ENCODE results near the gene FADS6. TPM values are rescaled to one million over a fixed set of nuclear protein-coding genes. Genes with fewer than 3 reads are reported as not detected.
"Not testable (repeated sequence)": the region's sequence is repeated elsewhere in the genome, so short reads cannot be mapped to it uniquely, and the experiment has no call there.

The FADS6 gene
- total and polyA plus RNA-seq, 9 donors = 0.12 to 0.42 TPM; not detected in 7

GRCh38 chr17:74907012-74907411, 13.6 kb upstream of the FADS6 start:
- H3K27ac ChIP-seq = no peak overlapping the region
- 93 to 96% (median 95%) methylated on average over 22 to 34 of the region's 34 CpGs for WGBS, 3 donors
- no peak for DNase-seq
- intact Hi-C loops (cut with DNase I) = no loop called here
- H3K4me1 ChIP-seq (ENCODE audit: insufficient read depth) = no peaks in the 10 kb centered on the region
- H3K27me3 ChIP-seq = no peaks in the 10 kb centered on the region
- H3K4me3 ChIP-seq = no peak overlapping the region
- H3K36me3 ChIP-seq = no peaks in the 10 kb centered on the region
- no peaks in the 10 kb centered on the region for H3K9me3 ChIP-seq
- TF ChIP-seq CTCF (IDR thresholded peaks at IDR 0.05) (no peak), EP300 (IDR thresholded peaks at IDR 0.05) (no peak), POLR2A (IDR thresholded peaks at IDR 0.05) (no peak)

- 56 to 61% (median 58%) methylated on average over 6 of the region's 6 CpGs for WGBS, 3 donors
- H3K36me3 ChIP-seq; H3K4me3 ChIP-seq; H3K27ac ChIP-seq; H3K27me3 ChIP-seq; H3K9me3 ChIP-seq; H3K4me1 ChIP-seq (ENCODE audit: insufficient read depth); DNase-seq; intact Hi-C loops (cut with DNase I): not testable (repeated sequence)
These were observed 12.9 kb upstream of the FADS6 start for GRCh38 chr17:74906214-74906793.

- no peak for DNase-seq
- intact Hi-C loops (cut with DNase I) = no loop called here
These were observed 11.4 kb upstream of the FADS6 start for GRCh38 chr17:74904687-74905409.

GRCh38 chr17:74903671-74904070, 10.2 kb upstream of the FADS6 start:
- TF ChIP-seq CTCF (IDR thresholded peaks at IDR 0.05) = no peak
- no peak for TF ChIP-seq EP300 (IDR thresholded peaks at IDR 0.05)
- TF ChIP-seq POLR2A (IDR thresholded peaks at IDR 0.05) = no peak
- H3K27me3 ChIP-seq = no peaks in the 10 kb centered on the region
- 61 to 76% (median 72%) methylated on average over 6 of the region's 6 CpGs for WGBS, 3 donors

More at GRCh38 chr17:74904687-74905409, 11.4 kb upstream of the FADS6 start:
- no peaks in the 10 kb centered on the region for H3K36me3 ChIP-seq
- H3K9me3 ChIP-seq = no peaks in the 10 kb centered on the region
- no peak for TF ChIP-seq POLR2A (IDR thresholded peaks at IDR 0.05)
- no peak for TF ChIP-seq EP300 (IDR thresholded peaks at IDR 0.05)
- TF ChIP-seq CTCF (IDR thresholded peaks at IDR 0.05) = no peak
- WGBS, 3 donors = 70 to 74% (median 73%) methylated on average over 7 of the region's 7 CpGs
- H3K27me3 ChIP-seq = no peaks in the 10 kb centered on the region
- no peaks in the 10 kb centered on the region for H3K4me1 ChIP-seq (ENCODE audit: insufficient read depth)
- no peak overlapping the region for H3K4me3 ChIP-seq
- H3K27ac ChIP-seq = no peak overlapping the region

GRCh38 chr17:74903034-74903433, 9.6 kb upstream of the FADS6 start:
- no peak overlapping the region for H3K4me3 ChIP-seq
- H3K9me3 ChIP-seq = no peaks in the 10 kb centered on the region
- no peaks in the 10 kb centered on the region for H3K27me3 ChIP-seq
- H3K27ac ChIP-seq = no peak overlapping the region
- intact Hi-C loops (cut with DNase I) = no loop called here
- 78 to 82% (median 81%) methylated on average over 9 of the region's 9 CpGs for WGBS, 3 donors
- DNase-seq = no peak
- TF ChIP-seq POLR2A (IDR thresholded peaks at IDR 0.05) (no peak), CTCF (IDR thresholded peaks at IDR 0.05) (no peak), EP300 (IDR thresholded peaks at IDR 0.05) (no peak)
- no peaks in the 10 kb centered on the region for H3K36me3 ChIP-seq
- no peaks in the 10 kb centered on the region for H3K4me1 ChIP-seq (ENCODE audit: insufficient read depth)

More at GRCh38 chr17:74903671-74904070, 10.2 kb upstream of the FADS6 start:
- no peaks in the 10 kb centered on the region for H3K36me3 ChIP-seq
- no peaks in the 10 kb centered on the region for H3K9me3 ChIP-seq
- no peak overlapping the region for H3K4me3 ChIP-seq
- H3K27ac ChIP-seq = no peak overlapping the region
- no peaks in the 10 kb centered on the region for H3K4me1 ChIP-seq (ENCODE audit: insufficient read depth)
- intact Hi-C loops (cut with DNase I) = no loop called here
- DNase-seq = no peak

Data from ovary (tissue), 9 donors.